Keratinocyte (primary cell): ENCODE data around the gene CHST12.

Source experiments
- EZH2 ChIP-seq: IDR thresholded peaks from one replicate; pipeline ENCODE4 v1.6.1; 2012; ENCODE audit warnings: inconsistent platforms, mild to moderate bottlenecking, low read length, moderate library complexity
- TF ChIP-seq, protein P1 (sequence below), 3 experiments: IDR thresholded peaks in 1 of 3; conservative IDR thresholded peaks in 1 of 3; optimal IDR thresholded peaks in 1 of 3; 2 replicates in 2 of 3; 3 replicates in 1 of 3; pipeline versions ENCODE3 to v1.5.1; 2011; ENCODE audit warnings: low read length in 3 of 3, mild to moderate bottlenecking in 3 of 3, moderate library complexity in 2 of 3, control low read depth in 1 of 3, inconsistent platforms in 1 of 3; ENCODE audit not compliant: insufficient read depth in 2 of 3; ENCODE audit errors: extremely low read depth in 1 of 3

DNA sequence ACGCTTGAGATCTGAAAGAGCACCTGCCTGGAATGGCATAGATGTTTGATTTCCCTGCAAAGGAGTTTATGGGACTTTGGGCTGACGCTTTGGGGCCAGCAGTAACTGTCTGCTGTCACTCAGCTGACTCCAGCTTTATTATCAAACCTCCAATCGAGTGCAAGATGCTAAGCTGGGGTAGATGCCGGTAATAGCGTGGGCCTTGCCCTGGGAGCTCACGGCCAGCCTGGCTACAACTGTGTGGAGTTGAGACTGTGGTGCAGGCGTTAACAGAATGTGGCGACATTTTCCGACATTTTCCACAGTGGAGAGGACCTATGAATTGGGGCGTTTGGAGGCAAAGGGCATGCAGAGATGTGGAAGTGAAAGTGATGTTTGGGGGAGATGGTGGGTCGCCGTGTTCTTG lies 1.3 kb downstream of the CHST12 start:
- TF ChIP-seq, protein P1, sequence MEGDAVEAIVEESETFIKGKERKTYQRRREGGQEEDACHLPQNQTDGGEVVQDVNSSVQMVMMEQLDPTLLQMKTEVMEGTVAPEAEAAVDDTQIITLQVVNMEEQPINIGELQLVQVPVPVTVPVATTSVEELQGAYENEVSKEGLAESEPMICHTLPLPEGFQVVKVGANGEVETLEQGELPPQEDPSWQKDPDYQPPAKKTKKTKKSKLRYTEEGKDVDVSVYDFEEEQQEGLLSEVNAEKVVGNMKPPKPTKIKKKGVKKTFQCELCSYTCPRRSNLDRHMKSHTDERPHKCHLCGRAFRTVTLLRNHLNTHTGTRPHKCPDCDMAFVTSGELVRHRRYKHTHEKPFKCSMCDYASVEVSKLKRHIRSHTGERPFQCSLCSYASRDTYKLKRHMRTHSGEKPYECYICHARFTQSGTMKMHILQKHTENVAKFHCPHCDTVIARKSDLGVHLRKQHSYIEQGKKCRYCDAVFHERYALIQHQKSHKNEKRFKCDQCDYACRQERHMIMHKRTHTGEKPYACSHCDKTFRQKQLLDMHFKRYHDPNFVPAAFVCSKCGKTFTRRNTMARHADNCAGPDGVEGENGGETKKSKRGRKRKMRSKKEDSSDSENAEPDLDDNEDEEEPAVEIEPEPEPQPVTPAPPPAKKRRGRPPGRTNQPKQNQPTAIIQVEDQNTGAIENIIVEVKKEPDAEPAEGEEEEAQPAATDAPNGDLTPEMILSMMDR (optimal IDR thresholded peaks at IDR 0.05 in 1 of 3, IDR thresholded peaks at IDR 0.05 in 1 of 3, conservative IDR thresholded peaks at IDR 0.05 in 1 of 3; ENCODE audit: extremely low read depth in 1 of 3, insufficient read depth in 2 of 3, low read length in 3 of 3), result no peak
- no peak for TF ChIP-seq EZH2
